GM21576 (cell line): Measurements from ENCODE around the gene XRN2.

Experiments
- ATAC-seq: cut with Tn5 transposase; IDR thresholded peaks from one replicate; pipeline ENCODE4 v1.9.1; 2021; ENCODE audit warnings: mild to moderate bottlenecking, moderate library complexity; ENCODE audit not compliant: unreplicated experiment

Gene XRN2

GRCh38 chr20:21384308-21384892, 81.3 kb downstream of the XRN2 start:
- ATAC-seq: no peak

GRCh38 chr20:21386111-21386510, 83.0 kb downstream of the XRN2 start:
- no peak for ATAC-seq

- ATAC-seq: no peak
These were observed 84.4 kb downstream of the XRN2 start for GRCh38 chr20:21387528-21387927.

GRCh38 chr20:21388566-21388965, 85.4 kb downstream of the XRN2 start:
- ATAC-seq: no peak

- no peak for ATAC-seq
These were observed 86.2 kb downstream of the XRN2 start for GRCh38 chr20:21389368-21389767.

- ATAC-seq: no peak
These were observed 87.6 kb downstream of the XRN2 start for GRCh38 chr20:21390768-21391167.

GRCh38 chr20:21391185-21391971, 88.2 kb downstream of the XRN2 start:
- ATAC-seq: no peak

GRCh38 chr20:21391972-21392352, 88.8 kb downstream of the XRN2 start:
- ATAC-seq: no peak

- no peak for ATAC-seq
These were observed 90.0 kb downstream of the XRN2 start for GRCh38 chr20:21393166-21393565.

- ATAC-seq: no peak
These were observed 90.8 kb downstream of the XRN2 start for GRCh38 chr20:21393816-21394519.

- ATAC-seq: no peak
These were observed 91.4 kb downstream of the XRN2 start for GRCh38 chr20:21394551-21394950.

GRCh38 chr20:21395051-21395665, 92.0 kb downstream of the XRN2 start:
- ATAC-seq: no peak

- no peak for ATAC-seq
These were observed 92.8 kb downstream of the XRN2 start for GRCh38 chr20:21395666-21396598.

GRCh38 chr20:21396599-21397340, 93.6 kb downstream of the XRN2 start:
- ATAC-seq: no peak

GRCh38 chr20:21397341-21398108, 94.4 kb downstream of the XRN2 start, which contains the start of gene NKX2-4:
Gene NKX2-4, minus strand, starts transcription at chr20:21397526. Its CDS starts 127 bp downstream, at chr20:21397399.
- ATAC-seq: no peak

- no peak for ATAC-seq
These were observed 95.2 kb downstream of the XRN2 start for GRCh38 chr20:21398109-21399004.

- ATAC-seq: no peak
These were observed 95.9 kb downstream of the XRN2 start for GRCh38 chr20:21399005-21399475.

GRCh38 chr20:21411725-21412124, 108.6 kb downstream of the XRN2 start:
- ATAC-seq: no peak
